CD4-positive, alpha-beta T cell treated with Interleukin-10 for 1 hour (primary cell): ENCODE results near the gene C20orf173.
A peak's percentile ranks its signal among the peaks of the same experiment; 100 is the strongest.
"Not testable (repeated sequence)": the region's sequence is repeated elsewhere in the genome, so short reads cannot be mapped to it uniquely, and the experiment has no call there.

ENCODE experiments used
- DNase-seq: peaks from one replicate; pipeline ENCODE4 v3.0.0-alpha.2; 2020

The C20orf173 gene

GRCh38 chr20:35529552-35529951, at the start of gene C20orf173:
C20orf173 (minus strand) TSS chr20:35529652; CDS start chr20:35529373, 279 bp downstream.
- DNase-seq, result no peak

- DNase-seq, result no peak
These were observed 49.7 kb upstream of the C20orf173 start for GRCh38 chr20:35579196-35579595.

GRCh38 chr20:35578469-35578868, 49.0 kb upstream of the C20orf173 start:
- no peak for DNase-seq

- no peak for DNase-seq
These were observed 47.4 kb upstream of the C20orf173 start for GRCh38 chr20:35576816-35577215.

GRCh38 chr20:35575958-35576357, 46.5 kb upstream of the C20orf173 start:
- DNase-seq, result no peak

- DNase-seq, result no peak
These were observed 43.4 kb upstream of the C20orf173 start for GRCh38 chr20:35572838-35573237.

GRCh38 chr20:35571555-35571954, 42.1 kb upstream of the C20orf173 start:
- DNase-seq, result no peak

GRCh38 chr20:35568645-35569044, 39.2 kb upstream of the C20orf173 start:
- DNase-seq, result no peak

- DNase-seq, result no peak
These were observed 35.5 kb upstream of the C20orf173 start for GRCh38 chr20:35564905-35565304.

- no peak for DNase-seq
These were observed 34.4 kb upstream of the C20orf173 start for GRCh38 chr20:35563834-35564233.

- DNase-seq, result no peak
These were observed 33.2 kb upstream of the C20orf173 start for GRCh38 chr20:35562541-35563110.

- no peak for DNase-seq
These were observed 32.2 kb upstream of the C20orf173 start for GRCh38 chr20:35561671-35562070.

GRCh38 chr20:35561268-35561667, 31.8 kb upstream of the C20orf173 start:
- DNase-seq, result peak; percentile 23

- DNase-seq, result no peak
These were observed 31.1 kb upstream of the C20orf173 start for GRCh38 chr20:35560541-35560940.

- no peak for DNase-seq
These were observed 30.7 kb upstream of the C20orf173 start for GRCh38 chr20:35560105-35560511.

GRCh38 chr20:35559042-35559693, 29.7 kb upstream of the C20orf173 start:
- DNase-seq, result no peak

- no peak for DNase-seq
These were observed 29.0 kb upstream of the C20orf173 start for GRCh38 chr20:35558451-35558850.

GRCh38 chr20:35556871-35557270, 27.4 kb upstream of the C20orf173 start:
- DNase-seq, result no peak

GRCh38 chr20:35555951-35556645, 26.6 kb upstream of the C20orf173 start:
- no peak for DNase-seq

GRCh38 chr20:35555461-35555860, 26.0 kb upstream of the C20orf173 start:
- not testable (repeated sequence) for DNase-seq

- DNase-seq, result no peak
These were observed 23.5 kb upstream of the C20orf173 start for GRCh38 chr20:35552914-35553313.

- no peak for DNase-seq
These were observed 22.1 kb upstream of the C20orf173 start for GRCh38 chr20:35551503-35551902.

GRCh38 chr20:35547329-35547728, 17.9 kb upstream of the C20orf173 start:
- DNase-seq, result no peak

- no peak for DNase-seq
These were observed 16.7 kb upstream of the C20orf173 start for GRCh38 chr20:35546127-35546526.
